GM12878 (cell line): Measurements from ENCODE around the gene ANKRD13A. TPM values are rescaled to one million over a fixed set of nuclear protein-coding genes. Genes with fewer than 3 reads are reported as not detected.

Source experiments
- ATAC-seq: fragments of 200-7000 bp; cut with Tn5 transposase; 3 replicates; pipeline ENCODE4 v1.9.1; 2020; ENCODE audit warnings: mild to moderate bottlenecking, moderate library complexity
- BruUV-seq: library from RNA; stranded (reverse); fragments of 400-500 nt; replicated peaks from 2 replicates; lab custom pipeline; 2021; lab: Mats Ljungman, UMichigan
- CTCF ChIA-PET: fragments of 300-600 bp; sonication (Branson Sonifier 250); formaldehyde crosslinking; extraction: SDS; loops from one replicate; lab custom pipeline; 2021; ENCODE audit warnings: inconsistent platforms; lab: Yijun Ruan, JAX
- POLR2A ChIA-PET: fragments of 350-600 bp; formaldehyde crosslinking; extraction: SDS; loops from one replicate; lab custom pipeline; 2021; ENCODE audit warnings: inconsistent platforms; lab: Charles Lee
- RAD21 ChIA-PET: fragments of 300-600 bp; sonication (Branson Sonifier 250); formaldehyde crosslinking; loops from one replicate; lab custom pipeline; 2023; ENCODE audit warnings: antibody characterized with exemption; ENCODE audit not compliant: unreplicated experiment; lab: Charles Lee
- SMC1A ChIA-PET: fragments of 300-600 bp; sonication (Branson Sonifier 250); formaldehyde crosslinking; loops from one replicate; lab custom pipeline; 2023; ENCODE audit not compliant: unreplicated experiment, uncharacterized antibody; lab: Charles Lee
- DNase-seq: peaks from one replicate; pipeline ENCODE4 v3.0.0-alpha.2; 2011; ENCODE audit warnings: low read depth, low spot score
- FAIRE-seq: peaks from 3 replicates; lab custom pipeline; 2011; peaks lifted over from hg19 to GRCh38; lab: Jason Lieb, UNC
- H2AFZ ChIP-seq: 2 replicates; pipeline ENCODE4 v1.6.0; 2011; ENCODE audit warnings: low read depth, low read length, control low read depth; ENCODE audit not compliant: control insufficient read depth
- H3K27ac ChIP-seq: 2 replicates; pipeline ENCODE4 v1.5.1; 2011; ENCODE audit warnings: control low read depth; ENCODE audit not compliant: control insufficient read depth, insufficient read depth
- H3K27me3 ChIP-seq, 2 experiments: replicated peaks in 1 of 2; 2 replicates each; pipeline versions ENCODE4 v1.6.0 to v1.6.1; 2011; ENCODE audit warnings: low read length in 1 of 2; ENCODE audit not compliant: control insufficient read depth in 2 of 2, insufficient read depth in 2 of 2
- H3K36me3 ChIP-seq, 2 experiments: 2 replicates each; pipeline ENCODE4 v1.5.1; 2011; ENCODE audit warnings: low read length in 1 of 2; ENCODE audit not compliant: control insufficient read depth in 2 of 2, insufficient read depth in 2 of 2
- H3K4me1 ChIP-seq: 2 replicates; pipeline ENCODE4 v1.6.1; 2011; ENCODE audit warnings: mild to moderate bottlenecking, low read length, moderate library complexity, mixed read lengths; ENCODE audit not compliant: control insufficient read depth, insufficient read depth
- H3K4me2 ChIP-seq: 2 replicates; pipeline ENCODE4 v1.6.0; 2011; ENCODE audit warnings: control low read depth; ENCODE audit not compliant: control insufficient read depth, insufficient read depth
- H3K4me3 ChIP-seq: fragments of 200-600 bp; sonication (generic); 2 replicates; pipeline ENCODE4 v1.5.1; 2016
- H3K79me2 ChIP-seq: 2 replicates; pipeline ENCODE4 v1.6.0; 2011; ENCODE audit warnings: low read length; ENCODE audit not compliant: control insufficient read depth, insufficient read depth
- H3K9ac ChIP-seq: 2 replicates; pipeline ENCODE4 v1.8.0; 2011; ENCODE audit warnings: low read length, control low read depth, mixed read lengths; ENCODE audit not compliant: control insufficient read depth, insufficient read depth
- H3K9me3 ChIP-seq: replicated peaks from 3 replicates; pipeline ENCODE4 v1.5.1; 2011; ENCODE audit warnings: mild to moderate bottlenecking, low read length; ENCODE audit not compliant: control insufficient read depth, insufficient read depth
- H4K20me1 ChIP-seq: 2 replicates; pipeline ENCODE4 v1.6.0; 2011; ENCODE audit not compliant: control insufficient read depth, insufficient read depth
- BCLAF1 ChIP-seq: fragments of 450-650 bp; IDR thresholded peaks from 2 replicates; pipeline ENCODE4 v1.6.1; 2017; ENCODE audit warnings: antibody characterized with exemption, mild to moderate bottlenecking, moderate library complexity
- DPF2 ChIP-seq: fragments of 450-650 bp; IDR thresholded peaks from 2 replicates; pipeline ENCODE4 v1.6.1; 2017; ENCODE audit warnings: mild to moderate bottlenecking
- KLF5 ChIP-seq: fragments of 450-650 bp; IDR thresholded peaks from 2 replicates; pipeline ENCODE4 v1.6.1; 2014; ENCODE audit warnings: mild to moderate bottlenecking; ENCODE audit not compliant: partially characterized antibody
- MAX ChIP-seq: IDR thresholded peaks from 2 replicates; pipeline ENCODE4 v1.6.1; 2012; ENCODE audit warnings: low read depth, low read length, improper control_type of control experiment
- NFYB ChIP-seq: IDR thresholded peaks from 2 replicates; pipeline ENCODE4 v1.6.1; 2011; ENCODE audit warnings: low read depth, mild to moderate bottlenecking, low read length, improper control_type of control experiment, moderate library complexity; ENCODE audit not compliant: insufficient read depth
- POLR2A ChIP-seq: IDR thresholded peaks from 2 replicates; pipeline ENCODE4 v1.6.1; 2011; ENCODE audit warnings: low read depth, mild to moderate bottlenecking, low read length
- ZBTB40 ChIP-seq: fragments of 450-650 bp; IDR thresholded peaks from 2 replicates; pipeline ENCODE4 v1.6.1; 2016; ENCODE audit warnings: mild to moderate bottlenecking, moderate library complexity, borderline replicate concordance
- ZSCAN29 ChIP-seq: fragments of 450-650 bp; IDR thresholded peaks from 2 replicates; pipeline ENCODE4 v1.6.1; 2017; ENCODE audit warnings: mild to moderate bottlenecking, moderate library complexity
- WGBS: methylation state at CpG from one replicate; pipeline ENCODE4 v1.1.6; 2016; ENCODE audit warnings: low lambda C conversion rate; ENCODE audit not compliant: insufficient replicate concordance, insufficient coverage; ENCODE audit errors: missing lambda C conversion rate; 5-methylcytosine and 5-hydroxymethylcytosine counted together
- in situ Hi-C: fragments of 300-500 bp; cut with MboI; formaldehyde crosslinking; loops from 9 replicates; pipeline ENCODE4 v1.14.3; 2018; ENCODE audit warnings: mixed read lengths
- intact Hi-C: fragments of 100-400 bp; cut with micrococcal nuclease; formaldehyde crosslinking; loops from one replicate; pipeline ENCODE4 v1.14.2; 2022; ENCODE audit not compliant: unreplicated experiment
- polyA plus RNA-seq, 11 experiments: library from polyadenylated mRNA; depleted of rRNA in 4 of 11; unstranded in 6 of 11; stranded (reverse) in 5 of 11; fragments of >200 nt; fragmentation: Nextera tagmentation in 4 of 11; fragmentation: Illumina TruSeq in 1 of 11; extraction: Ambion mirVana in 4 of 11; extraction: Trizol in 1 of 11; gene quantifications; 1 replicate in 1 of 11; 2 replicates in 10 of 11; pipeline versions ENCODE4 v1.2.1 to v1.2.3, GENCODE V29; 2011 to 2016; ENCODE audit warnings: inconsistent platforms in 2 of 11, missing spikeins in 2 of 11, low read depth in 1 of 11
- total RNA-seq, 4 experiments: library from RNA; depleted of rRNA in 3 of 4; stranded (reverse); fragments of >200 nt in 3 of 4; fragmentation: Illumina TruSeq in 1 of 4; extraction: Trizol in 1 of 4; gene quantifications; 2 replicates each; pipeline versions ENCODE4 v1.2.1 to v1.2.3, GENCODE V29; 2013 to 2021

The ANKRD13A gene
- total and polyA plus RNA-seq, 10 of the 15 experiments (the other 5 are each of a cell fraction or from before 2014, with no cell fraction given): 10.2 to 93.4 (median 76.5) TPM

GRCh38 chr12:110037315-110037714 is 38.1 kb downstream of the ANKRD13A start:
- H4K20me1 ChIP-seq: no peaks in the 10 kb centered on the region
- H3K4me1 ChIP-seq: no peaks in the 10 kb centered on the region
- SMC1A ChIA-PET: interaction anchor here (1.9 kb wide), 1 partner anchor 13 kb away, joined by 6 read pairs; no protein-coding TSS in a partner anchor
- no peak overlapping the region for H3K4me2 ChIP-seq
- DNase-seq (no peak), ATAC-seq (no peak), FAIRE-seq (no peak)
- H3K79me2 ChIP-seq: no peaks in the 10 kb centered on the region; the same call in 1 of the 2 replicates
- in situ Hi-C loops (no loop called here), intact Hi-C loops (no loop called here)
- RAD21 ChIA-PET: no interaction called here
- no peak for TF ChIP-seq KLF5
- 0 out of 2 replicates have a peak, but pooled peaks have one; percentile 49 for TF ChIP-seq POLR2A
- no peak for TF ChIP-seq MAX
- TF ChIP-seq ZSCAN29: no peak
- CTCF ChIA-PET: no interaction called here
- H3K4me3 ChIP-seq: no peak overlapping the region
- no peaks in the 10 kb centered on the region for H3K27me3 ChIP-seq
- WGBS: 91% methylated on average over 5 of the region's 5 CpGs
- no peak overlapping the region for H3K9ac ChIP-seq
- POLR2A ChIA-PET: interaction anchor here (0.5 kb wide), 1 partner anchor 276 kb away, joined by 7 read pairs; no protein-coding TSS in a partner anchor
- peaks cover 7 to 22% of the 10 kb centered on the region in 2 experiments for H3K36me3 ChIP-seq
- BruUV-seq: no TSS peak
- H3K27ac ChIP-seq: no peak overlapping the region
- no peaks in the 10 kb centered on the region for H3K9me3 ChIP-seq
- H2AFZ ChIP-seq: no peak overlapping the region

GRCh38 chr12:110038741-110039084 is 39.5 kb downstream of the ANKRD13A start:
- in situ Hi-C loops: no loop called here
- ChIA-PET CTCF (no interaction called here), POLR2A (no interaction called here), RAD21 (no interaction called here), SMC1A (no interaction called here)
- Histone ChIP-seq H3K27me3 (no peaks in the 10 kb centered on the region), H3K27ac (no peak overlapping the region), H2AFZ (no peak overlapping the region), H3K4me1 (no peaks in the 10 kb centered on the region), H4K20me1 (no peaks in the 10 kb centered on the region), H3K9ac (no peak overlapping the region), H3K4me2 (no peak overlapping the region), H3K9me3 (no peaks in the 10 kb centered on the region), H3K36me3 (peaks cover 6 to 25% of the 10 kb centered on the region in 2 experiments)
- ATAC-seq (no peak), FAIRE-seq (no peak)
- WGBS: 59% methylated on average over 5 of the region's 5 CpGs
- intact Hi-C loops: no loop called here
- BruUV-seq: no TSS peak
- TF ChIP-seq DPF2 (no peak), BCLAF1 (no peak), NFYB (no peak), ZBTB40 (no peak)
- TF ChIP-seq, all 136 proteins: peak for 0
- DNase-seq: no peak
- Histone ChIP-seq H3K79me2 (peaks cover 2% of the 10 kb centered on the region; the same call in 1 of the 2 replicates), H3K4me3 (no peak overlapping the region)
